IPS-NIHi7 (cell line): Measurements from ENCODE around the gene LSM3.

Experiments used
- DNase-seq: peaks from one replicate; pipeline ENCODE4 v3.0.0; 2012; ENCODE audit warnings: mixed read lengths; ENCODE audit errors: extremely low spot score

LSM3 gene

DNA sequence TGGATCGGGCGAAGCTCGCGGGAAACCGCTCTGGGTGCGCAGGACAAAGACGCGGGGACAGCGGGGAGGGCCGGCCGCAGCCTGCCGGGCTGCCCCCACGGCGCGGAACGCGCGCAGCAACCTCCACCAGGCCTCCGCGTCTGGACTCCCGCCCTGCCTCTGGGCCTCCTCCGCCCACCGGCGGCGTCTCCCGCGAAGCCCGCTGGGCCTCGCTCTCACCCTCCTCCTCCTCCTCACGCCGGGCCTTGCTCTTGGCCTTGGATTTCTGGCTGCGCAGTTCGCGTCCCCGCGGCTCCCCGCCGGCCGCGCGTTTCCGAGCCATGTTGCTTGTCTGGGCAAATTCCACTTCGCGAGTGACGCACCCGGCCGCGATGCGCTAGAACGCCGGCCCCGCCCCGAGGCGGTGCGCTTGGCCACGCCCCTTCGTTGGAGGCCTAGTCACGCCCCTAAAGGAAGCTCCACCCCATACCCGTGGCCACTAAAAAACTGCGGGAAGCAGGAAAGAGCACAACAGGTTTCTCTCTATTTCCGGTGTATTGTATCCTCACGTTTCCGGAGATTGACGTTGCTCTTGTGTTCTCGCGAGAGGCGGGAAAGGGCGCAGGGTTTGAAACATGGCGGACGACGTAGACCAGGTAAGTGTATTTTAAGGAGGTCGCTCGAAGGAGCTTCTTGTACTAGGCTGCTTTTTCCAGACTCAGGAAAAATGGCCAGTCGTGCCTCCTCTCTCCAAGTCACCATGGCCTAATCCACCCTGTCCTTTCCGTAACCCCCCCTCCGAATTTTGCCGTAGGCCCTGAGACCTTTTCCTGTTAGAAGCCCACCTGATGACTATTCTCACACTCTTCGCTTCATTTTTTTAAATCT lies at the start of gene LSM3, which contains the start of gene XPC:
Gene LSM3, plus strand, starts transcription at position 571 of the 867 bp plus-strand sequence. Its CDS starts 44 bp downstream, at position 615.
Gene XPC, minus strand, starts transcription at position 355 of the 867 bp plus-strand sequence. Its CDS starts 33 bp downstream, at position 322.
- peak; percentile 95 for DNase-seq

DNA sequence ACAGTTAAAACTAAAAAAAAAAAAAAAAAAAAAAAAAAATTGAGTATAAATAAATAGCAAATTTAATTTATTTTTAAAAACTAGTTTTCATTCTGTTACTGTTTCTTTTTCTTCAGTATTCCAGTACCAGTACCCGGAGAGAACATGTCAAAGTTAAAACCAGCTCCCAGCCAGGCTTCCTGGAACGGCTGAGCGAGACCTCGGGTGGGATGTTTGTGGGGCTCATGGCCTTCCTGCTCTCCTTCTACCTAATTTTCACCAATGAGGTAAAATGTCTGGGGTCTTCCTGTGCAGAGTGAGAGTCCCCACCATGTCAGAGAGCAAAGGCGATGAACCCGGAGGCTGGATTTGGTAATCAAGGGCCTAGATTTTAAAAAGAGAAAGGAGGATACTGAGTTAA lies 49.3 kb upstream of the LSM3 start:
- DNase-seq = no peak

DNA sequence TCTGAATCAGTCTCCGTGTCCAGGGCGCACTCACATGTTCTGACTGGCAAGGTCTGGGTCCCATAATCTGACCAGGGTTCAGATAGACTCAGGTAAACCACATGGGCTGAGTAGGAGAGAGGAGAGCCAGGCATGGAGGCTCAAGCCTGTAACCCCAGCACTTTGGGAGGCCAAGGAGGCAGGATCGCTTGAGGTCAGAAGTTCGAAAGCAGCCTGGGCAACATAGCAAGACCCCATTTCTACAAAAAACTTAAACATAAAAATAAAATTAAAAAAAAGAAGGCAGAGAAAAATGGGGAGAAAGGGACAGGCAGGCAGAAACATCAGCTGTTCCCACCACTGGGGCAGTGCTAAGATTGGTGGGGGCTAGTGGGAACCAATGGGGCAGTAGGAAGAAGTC lies 48.4 kb upstream of the LSM3 start:
- no peak for DNase-seq

DNA sequence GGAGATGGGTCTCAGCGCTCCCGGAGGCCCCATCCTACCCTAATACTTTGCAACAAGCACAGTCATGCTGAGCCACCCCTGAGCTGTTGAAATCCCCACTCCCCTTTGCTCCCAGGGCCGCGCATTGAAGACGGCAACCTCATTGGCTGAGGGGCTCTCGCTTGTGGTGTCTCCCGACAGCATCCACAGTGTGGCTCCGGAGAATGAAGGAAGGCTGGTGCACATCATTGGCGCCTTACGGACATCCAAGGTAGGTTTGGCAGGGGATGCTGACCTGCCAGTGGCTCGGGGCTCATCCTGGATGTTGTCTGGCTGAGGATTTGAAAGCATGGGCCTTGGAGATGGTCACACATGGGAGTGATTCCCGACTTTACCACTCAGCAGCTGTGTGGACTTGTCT lies 47.9 kb upstream of the LSM3 start:
- no peak for DNase-seq

- DNase-seq = no peak
These were observed 47.5 kb upstream of the LSM3 start for GRCh38 chr3:14131134-14131533.

DNA sequence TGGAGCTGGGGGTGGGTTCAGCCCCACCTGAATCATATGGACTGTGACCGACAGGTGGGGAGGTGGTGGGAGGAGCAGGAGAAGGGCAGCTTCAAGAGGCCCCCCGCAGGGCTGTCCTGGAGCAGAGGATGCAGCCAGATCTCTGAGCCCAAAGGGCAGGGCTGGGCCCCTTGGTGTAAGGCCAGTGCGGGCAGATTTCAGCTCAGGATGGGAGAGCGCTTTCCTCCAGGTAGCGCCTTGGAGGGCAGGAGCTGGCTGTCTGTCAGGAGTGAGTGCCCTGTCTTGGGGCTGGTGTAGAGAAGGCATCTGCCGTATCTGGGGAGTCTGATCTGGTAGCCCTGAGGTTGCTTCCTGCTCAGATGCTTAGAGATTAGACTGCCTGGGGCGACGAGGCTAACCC lies 46.5 kb upstream of the LSM3 start:
- DNase-seq = no peak

- no peak for DNase-seq
These were observed 45.9 kb upstream of the LSM3 start for GRCh38 chr3:14132689-14133088.

DNA sequence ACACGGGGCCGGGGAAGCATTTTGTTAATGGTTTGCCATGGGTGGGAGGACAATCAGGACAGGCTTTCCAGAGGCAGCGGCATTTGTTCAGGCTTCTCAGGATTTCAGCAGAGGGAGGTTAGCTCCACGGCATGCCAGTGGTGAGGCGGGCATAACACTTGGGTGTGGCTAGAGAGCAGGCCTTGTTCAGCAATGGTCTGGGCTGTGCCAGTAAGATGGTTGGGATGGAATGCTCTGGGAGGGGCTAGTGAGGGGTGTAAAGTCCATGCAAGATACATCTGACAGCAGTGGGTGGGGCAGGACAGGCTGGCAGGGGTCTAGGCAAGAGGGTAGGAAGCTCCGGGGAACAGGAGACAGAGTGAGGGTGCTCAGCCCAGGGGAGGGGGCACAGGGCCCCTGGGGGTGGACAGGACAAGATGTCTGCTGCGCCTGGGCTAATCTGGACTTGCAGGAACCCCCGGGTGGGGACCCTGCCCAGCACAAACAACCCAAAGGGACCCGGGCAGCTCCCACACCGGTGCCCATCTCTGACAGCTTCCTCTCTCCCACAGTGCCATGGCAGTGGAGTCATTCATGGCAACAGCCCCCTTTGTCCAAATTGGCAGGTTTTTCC lies 45.3 kb upstream of the LSM3 start:
- no peak for DNase-seq

DNA sequence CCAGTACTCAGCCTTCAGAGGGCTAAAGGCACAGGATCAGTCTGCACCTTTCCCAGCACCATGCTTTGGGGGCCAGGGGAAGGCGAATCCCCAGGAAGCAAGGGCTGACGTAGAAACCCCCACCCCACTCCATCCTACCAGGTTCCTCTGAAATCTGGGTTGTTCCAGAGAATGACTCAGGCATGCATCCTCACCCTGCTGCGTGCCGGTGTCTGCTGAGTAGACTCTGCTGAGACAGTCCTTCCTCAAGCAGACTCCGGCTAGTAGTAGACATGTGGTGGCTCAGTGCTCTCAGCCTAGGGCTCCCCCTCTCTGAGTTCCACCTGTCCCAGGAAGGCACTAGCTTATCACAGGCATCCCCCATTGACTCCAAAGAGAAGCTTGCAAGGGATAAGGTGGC lies 44.7 kb upstream of the LSM3 start:
- no peak for DNase-seq

DNA sequence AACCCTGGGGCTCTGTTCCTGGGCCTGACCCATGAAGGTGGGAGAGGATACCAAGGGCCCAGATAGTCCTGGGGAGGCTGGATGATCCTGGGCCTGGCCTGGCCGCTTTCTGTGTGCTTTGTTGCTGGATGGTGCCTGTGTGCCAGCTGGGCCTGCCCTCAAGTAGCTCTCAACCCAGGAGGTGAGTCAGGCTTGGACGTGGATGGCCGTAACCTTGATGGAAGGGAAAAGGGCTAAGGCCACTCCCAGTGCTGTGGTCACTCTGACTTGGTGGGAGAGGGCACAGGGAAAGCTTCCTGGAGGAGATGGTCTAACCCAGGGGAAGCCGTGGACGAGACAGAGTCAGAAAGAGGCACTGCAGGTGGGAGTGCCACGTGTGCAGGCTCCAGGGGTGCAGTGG lies 44.3 kb upstream of the LSM3 start:
- no peak for DNase-seq

DNA sequence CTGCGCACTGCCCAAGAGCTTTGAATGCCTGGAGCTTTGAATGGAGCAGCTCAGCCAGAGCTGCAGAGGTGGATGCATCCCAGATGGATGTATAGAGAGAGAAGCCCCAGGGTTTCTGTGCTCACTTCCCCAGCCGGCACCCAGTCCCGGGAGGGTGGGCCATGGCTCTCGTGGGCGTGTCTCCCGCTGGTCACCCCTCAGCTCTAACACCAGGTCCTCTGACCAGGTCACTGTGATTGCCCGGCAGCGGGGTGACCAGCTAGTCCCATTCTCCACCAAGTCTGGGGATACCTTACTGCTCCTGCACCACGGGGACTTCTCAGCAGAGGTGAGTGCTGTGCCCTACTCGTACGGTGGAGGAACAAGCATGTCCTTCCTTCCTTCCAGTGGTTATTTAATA lies 43.0 kb upstream of the LSM3 start:
- DNase-seq = no peak

GRCh38 chr3:14137004-14137403 lies 41.6 kb upstream of the LSM3 start:
- no peak for DNase-seq

DNA sequence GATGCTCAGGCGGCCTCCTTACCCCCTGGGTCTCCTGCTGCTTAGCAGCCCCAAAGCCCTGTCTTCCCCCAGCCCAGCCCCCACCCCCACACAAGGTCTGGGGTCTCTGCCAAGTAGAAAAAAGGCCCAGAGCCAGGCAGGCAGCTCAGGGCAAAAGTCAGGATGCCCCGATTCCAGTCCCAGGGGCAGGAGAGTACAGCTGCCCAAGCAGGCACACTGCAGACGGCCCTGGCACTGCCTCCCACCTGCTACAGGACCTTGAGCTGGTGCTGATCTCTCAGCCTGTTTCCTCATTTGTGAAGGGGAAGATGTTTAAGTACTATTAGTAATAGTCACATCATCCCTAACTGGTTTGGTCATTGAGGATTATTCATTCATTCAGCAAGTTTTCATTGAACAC lies 41.2 kb upstream of the LSM3 start:
- no peak for DNase-seq

- DNase-seq = no peak
These were observed 40.3 kb upstream of the LSM3 start for GRCh38 chr3:14138109-14138877.

DNA sequence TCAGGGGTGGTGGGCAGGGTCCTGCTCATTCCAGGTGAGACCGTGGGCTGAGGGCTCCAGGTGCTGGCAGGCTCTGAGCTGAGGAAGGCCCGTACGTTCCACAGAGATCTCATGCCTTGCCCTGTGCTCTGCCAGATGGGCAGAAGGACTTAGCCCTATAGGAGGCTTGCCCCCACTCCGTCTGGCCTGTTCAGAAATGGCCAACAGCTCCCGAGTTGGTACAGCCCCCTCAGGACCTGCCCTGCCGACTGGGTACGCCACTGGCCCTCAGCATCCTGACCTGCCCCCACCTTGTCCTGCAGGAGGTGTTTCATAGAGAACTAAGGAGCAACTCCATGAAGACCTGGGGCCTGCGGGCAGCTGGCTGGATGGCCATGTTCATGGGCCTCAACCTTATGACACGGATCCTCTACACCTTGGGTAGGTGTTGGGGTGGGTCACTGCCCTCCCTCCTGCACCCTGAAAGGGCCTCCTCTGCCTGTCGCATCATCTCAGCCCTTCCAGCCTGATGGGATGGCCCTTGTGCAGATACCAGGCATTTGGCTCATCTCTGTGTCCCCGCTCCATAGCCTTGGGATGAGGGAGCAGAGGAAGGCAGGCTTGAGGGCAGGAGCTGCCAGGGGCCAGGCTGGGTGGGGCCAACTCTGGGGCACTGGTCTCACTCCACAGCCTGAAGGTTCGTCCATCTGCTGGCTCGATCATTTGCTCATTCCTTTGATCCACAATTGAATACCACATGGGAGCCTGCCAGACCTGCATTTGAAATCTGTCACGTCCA lies 39.5 kb upstream of the LSM3 start:
- DNase-seq = no peak

GRCh38 chr3:14139771-14140170 lies 38.8 kb upstream of the LSM3 start:
- DNase-seq = no peak

DNA sequence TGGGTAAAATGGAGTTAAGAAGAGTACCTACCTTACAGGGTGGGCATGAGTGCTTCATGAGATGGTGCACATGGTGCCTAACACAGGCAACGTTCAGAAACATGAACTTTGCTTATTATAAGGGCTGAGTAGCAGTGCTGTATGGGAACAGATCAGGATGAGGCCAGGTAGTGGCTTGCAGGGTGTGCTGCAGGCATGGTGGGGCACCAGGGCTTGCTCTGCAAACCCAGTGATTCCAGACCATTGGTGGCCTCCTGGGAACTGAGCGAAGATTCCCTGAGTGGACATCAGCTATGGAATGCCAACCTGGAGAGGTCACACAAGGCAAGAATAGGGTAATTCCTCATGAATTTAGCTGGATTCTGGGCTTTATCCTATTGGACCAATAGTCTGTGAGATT lies 37.9 kb upstream of the LSM3 start:
- no peak for DNase-seq

- no peak for DNase-seq
These were observed 37.5 kb upstream of the LSM3 start for GRCh38 chr3:14141144-14141543.

DNA sequence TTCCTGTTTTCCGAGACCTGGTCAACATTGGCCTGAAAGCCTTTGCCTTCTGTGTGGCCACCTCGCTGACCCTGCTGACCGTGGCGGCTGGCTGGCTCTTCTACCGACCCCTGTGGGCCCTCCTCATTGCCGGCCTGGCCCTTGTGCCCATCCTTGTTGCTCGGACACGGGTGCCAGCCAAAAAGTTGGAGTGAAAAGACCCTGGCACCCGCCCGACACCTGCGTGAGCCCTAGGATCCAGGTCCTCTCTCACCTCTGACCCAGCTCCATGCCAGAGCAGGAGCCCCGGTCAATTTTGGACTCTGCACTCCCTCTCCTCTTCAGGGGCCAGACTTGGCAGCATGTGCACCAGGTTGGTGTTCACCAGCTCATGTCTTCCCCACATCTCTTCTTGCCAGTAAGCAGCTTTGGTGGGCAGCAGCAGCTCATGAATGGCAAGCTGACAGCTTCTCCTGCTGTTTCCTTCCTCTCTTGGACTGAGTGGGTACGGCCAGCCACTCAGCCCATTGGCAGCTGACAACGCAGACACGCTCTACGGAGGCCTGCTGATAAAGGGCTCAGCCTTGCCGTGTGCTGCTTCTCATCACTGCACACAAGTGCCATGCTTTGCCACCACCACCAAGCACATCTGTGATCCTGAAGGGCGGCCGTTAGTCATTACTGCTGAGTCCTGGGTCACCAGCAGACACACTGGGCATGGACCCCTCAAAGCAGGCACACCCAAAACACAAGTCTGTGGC lies 36.8 kb upstream of the LSM3 start:
- DNase-seq = no peak

DNA sequence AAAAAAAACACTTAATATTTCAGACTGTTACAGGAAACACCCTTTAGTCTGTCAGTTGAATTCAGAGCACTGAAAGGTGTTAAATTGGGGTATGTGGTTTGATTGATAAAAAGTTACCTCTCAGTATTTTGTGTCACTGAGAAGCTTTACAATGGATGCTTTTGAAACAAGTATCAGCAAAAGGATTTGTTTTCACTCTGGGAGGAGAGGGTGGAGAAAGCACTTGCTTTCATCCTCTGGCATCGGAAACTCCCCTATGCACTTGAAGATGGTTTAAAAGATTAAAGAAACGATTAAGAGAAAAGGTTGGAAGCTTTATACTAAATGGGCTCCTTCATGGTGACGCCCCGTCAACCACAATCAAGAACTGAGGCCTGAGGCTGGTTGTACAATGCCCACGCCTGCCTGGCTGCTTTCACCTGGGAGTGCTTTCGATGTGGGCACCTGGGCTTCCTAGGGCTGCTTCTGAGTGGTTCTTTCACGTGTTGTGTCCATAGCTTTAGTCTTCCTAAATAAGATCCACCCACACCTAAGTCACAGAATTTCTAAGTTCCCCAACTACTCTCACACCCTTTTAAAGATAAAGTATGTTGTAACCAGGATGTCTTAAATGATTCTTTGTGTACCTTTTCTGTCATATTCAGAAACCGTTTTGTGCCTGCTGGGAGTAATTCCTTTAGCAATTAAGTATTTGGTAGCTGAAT lies 35.9 kb upstream of the LSM3 start:
- DNase-seq = no peak
